GM12878 (cell line): ENCODE results near the gene EDC4. TPM values are rescaled to one million over a fixed set of nuclear protein-coding genes. Genes with fewer than 3 reads are reported as not detected.
A peak's percentile ranks its signal among the peaks of the same experiment; 100 is the strongest.

Experiments
- ATAC-seq: fragments of 200-7000 bp; cut with Tn5 transposase; 3 replicates; pipeline ENCODE4 v1.9.1; 2020; ENCODE audit warnings: mild to moderate bottlenecking, moderate library complexity
- BruUV-seq: library from RNA; stranded (reverse); fragments of 400-500 nt; replicated peaks from 2 replicates; lab custom pipeline; 2021; lab: Mats Ljungman, UMichigan
- CTCF ChIA-PET: fragments of 300-600 bp; sonication (Branson Sonifier 250); formaldehyde crosslinking; extraction: SDS; loops from one replicate; lab custom pipeline; 2021; ENCODE audit warnings: inconsistent platforms; lab: Yijun Ruan, JAX
- POLR2A ChIA-PET: fragments of 350-600 bp; formaldehyde crosslinking; extraction: SDS; loops from one replicate; lab custom pipeline; 2021; ENCODE audit warnings: inconsistent platforms; lab: Charles Lee
- RAD21 ChIA-PET: fragments of 300-600 bp; sonication (Branson Sonifier 250); formaldehyde crosslinking; loops from one replicate; lab custom pipeline; 2023; ENCODE audit warnings: antibody characterized with exemption; ENCODE audit not compliant: unreplicated experiment; lab: Charles Lee
- SMC1A ChIA-PET: fragments of 300-600 bp; sonication (Branson Sonifier 250); formaldehyde crosslinking; loops from one replicate; lab custom pipeline; 2023; ENCODE audit not compliant: unreplicated experiment, uncharacterized antibody; lab: Charles Lee
- DNase-seq: peaks from one replicate; pipeline ENCODE4 v3.0.0-alpha.2; 2011; ENCODE audit warnings: low read depth, low spot score
- FAIRE-seq: peaks from 3 replicates; lab custom pipeline; 2011; peaks lifted over from hg19 to GRCh38; lab: Jason Lieb, UNC
- H2AFZ ChIP-seq: 2 replicates; pipeline ENCODE4 v1.6.0; 2011; ENCODE audit warnings: low read depth, low read length, control low read depth; ENCODE audit not compliant: control insufficient read depth
- H3K27ac ChIP-seq: 2 replicates; pipeline ENCODE4 v1.5.1; 2011; ENCODE audit warnings: control low read depth; ENCODE audit not compliant: control insufficient read depth, insufficient read depth
- H3K27me3 ChIP-seq, 2 experiments: replicated peaks in 1 of 2; 2 replicates each; pipeline versions ENCODE4 v1.6.0 to v1.6.1; 2011; ENCODE audit warnings: low read length in 1 of 2; ENCODE audit not compliant: control insufficient read depth in 2 of 2, insufficient read depth in 2 of 2
- H3K36me3 ChIP-seq, 2 experiments: 2 replicates each; pipeline ENCODE4 v1.5.1; 2011; ENCODE audit warnings: low read length in 1 of 2; ENCODE audit not compliant: control insufficient read depth in 2 of 2, insufficient read depth in 2 of 2
- H3K4me1 ChIP-seq: 2 replicates; pipeline ENCODE4 v1.6.1; 2011; ENCODE audit warnings: mild to moderate bottlenecking, low read length, moderate library complexity, mixed read lengths; ENCODE audit not compliant: control insufficient read depth, insufficient read depth
- H3K4me2 ChIP-seq: 2 replicates; pipeline ENCODE4 v1.6.0; 2011; ENCODE audit warnings: control low read depth; ENCODE audit not compliant: control insufficient read depth, insufficient read depth
- H3K4me3 ChIP-seq: fragments of 200-600 bp; sonication (generic); 2 replicates; pipeline ENCODE4 v1.5.1; 2016
- H3K79me2 ChIP-seq: 2 replicates; pipeline ENCODE4 v1.6.0; 2011; ENCODE audit warnings: low read length; ENCODE audit not compliant: control insufficient read depth, insufficient read depth
- H3K9ac ChIP-seq: 2 replicates; pipeline ENCODE4 v1.8.0; 2011; ENCODE audit warnings: low read length, control low read depth, mixed read lengths; ENCODE audit not compliant: control insufficient read depth, insufficient read depth
- H3K9me3 ChIP-seq: replicated peaks from 3 replicates; pipeline ENCODE4 v1.5.1; 2011; ENCODE audit warnings: mild to moderate bottlenecking, low read length; ENCODE audit not compliant: control insufficient read depth, insufficient read depth
- H4K20me1 ChIP-seq: 2 replicates; pipeline ENCODE4 v1.6.0; 2011; ENCODE audit not compliant: control insufficient read depth, insufficient read depth
- BHLHE40 ChIP-seq, 2 experiments: fragments of 450-650 bp in 1 of 2; IDR thresholded peaks; 2 replicates each; pipeline ENCODE4 v1.6.1; 2011 to 2017; ENCODE audit warnings: low read depth in 2 of 2, borderline replicate concordance in 1 of 2, improper control_type of control experiment in 1 of 2, low read length in 1 of 2, mild to moderate bottlenecking in 1 of 2
- FOXM1 ChIP-seq: IDR thresholded peaks from 2 replicates; pipeline ENCODE4 v1.6.1; 2012; ENCODE audit warnings: low read depth, mild to moderate bottlenecking, inconsistent platforms, low read length, moderate library complexity
- HDAC6 ChIP-seq: fragments of 200-600 bp; sonication (generic); IDR thresholded peaks from one replicate; pipeline ENCODE4 v1.8.0; 2017; ENCODE audit warnings: antibody characterized with exemption; ENCODE audit not compliant: unreplicated experiment
- KAT2A ChIP-seq: conservative IDR thresholded peaks from 2 replicates; pipeline ENCODE4 v1.6.1; 2011; ENCODE audit warnings: low read depth, low read length; ENCODE audit not compliant: control insufficient read depth
- MXI1 ChIP-seq: fragments of 150-350 bp; IDR thresholded peaks from 2 replicates; pipeline ENCODE4 v1.6.1; 2011; ENCODE audit warnings: low read depth, mild to moderate bottlenecking, inconsistent platforms, low read length, improper control_type of control experiment
- PAX5 ChIP-seq: IDR thresholded peaks from 2 replicates; pipeline ENCODE4 v1.6.1; 2011; ENCODE audit warnings: low read depth, low read length, borderline replicate concordance
- POLR2A ChIP-seq: IDR thresholded peaks from 2 replicates; pipeline ENCODE4 v1.6.1; 2011; ENCODE audit warnings: low read depth, mild to moderate bottlenecking, low read length
- RELB ChIP-seq: fragments of 450-650 bp; IDR thresholded peaks from 2 replicates; pipeline ENCODE4 v1.6.1; 2017; ENCODE audit warnings: low read depth, mild to moderate bottlenecking, moderate library complexity
- SIX5 ChIP-seq: IDR thresholded peaks from 2 replicates; pipeline ENCODE4 v1.6.1; 2011; ENCODE audit warnings: mild to moderate bottlenecking, low read depth, low read length, moderate library complexity; ENCODE audit not compliant: severe bottlenecking
- TCF3 ChIP-seq: IDR thresholded peaks from 2 replicates; pipeline ENCODE4 v1.6.1; 2012; ENCODE audit warnings: low read depth, mild to moderate bottlenecking, low read length, borderline replicate concordance; ENCODE audit not compliant: insufficient read depth
- USF2 ChIP-seq: IDR thresholded peaks from 2 replicates; pipeline ENCODE4 v1.6.1; 2011; ENCODE audit warnings: low read depth, low read length, improper control_type of control experiment, borderline replicate concordance
- WGBS: methylation state at CpG from one replicate; pipeline ENCODE4 v1.1.6; 2016; ENCODE audit warnings: low lambda C conversion rate; ENCODE audit not compliant: insufficient replicate concordance, insufficient coverage; ENCODE audit errors: missing lambda C conversion rate; 5-methylcytosine and 5-hydroxymethylcytosine counted together
- in situ Hi-C: fragments of 300-500 bp; cut with MboI; formaldehyde crosslinking; loops from 9 replicates; pipeline ENCODE4 v1.14.3; 2018; ENCODE audit warnings: mixed read lengths
- intact Hi-C: fragments of 100-400 bp; cut with micrococcal nuclease; formaldehyde crosslinking; loops from one replicate; pipeline ENCODE4 v1.14.2; 2022; ENCODE audit not compliant: unreplicated experiment
- polyA plus RNA-seq, 11 experiments: library from polyadenylated mRNA; depleted of rRNA in 4 of 11; unstranded in 6 of 11; stranded (reverse) in 5 of 11; fragments of >200 nt; fragmentation: Nextera tagmentation in 4 of 11; fragmentation: Illumina TruSeq in 1 of 11; extraction: Ambion mirVana in 4 of 11; extraction: Trizol in 1 of 11; gene quantifications; 1 replicate in 1 of 11; 2 replicates in 10 of 11; pipeline versions ENCODE4 v1.2.1 to v1.2.3, GENCODE V29; 2011 to 2016; ENCODE audit warnings: inconsistent platforms in 2 of 11, missing spikeins in 2 of 11, low read depth in 1 of 11
- total RNA-seq, 4 experiments: library from RNA; depleted of rRNA in 3 of 4; stranded (reverse); fragments of >200 nt in 3 of 4; fragmentation: Illumina TruSeq in 1 of 4; extraction: Trizol in 1 of 4; gene quantifications; 2 replicates each; pipeline versions ENCODE4 v1.2.1 to v1.2.3, GENCODE V29; 2013 to 2021

EDC4 gene
- total and polyA plus RNA-seq, 10 of the 15 experiments (the other 5 are each of a cell fraction or from before 2014, with no cell fraction given) = 1.2 to 86.0 (median 53.4) TPM

- Histone ChIP-seq H3K4me3 (no peak overlapping the region), H3K79me2 (no peaks in the 10 kb centered on the region), H3K27ac (no peak overlapping the region), H3K27me3 (no peaks in the 10 kb centered on the region), H3K4me1 (no peaks in the 10 kb centered on the region; the same call in 1 of the 2 replicates), H3K36me3 (peaks cover 0 to 11% of the 10 kb centered on the region in 2 experiments; a peak in 2 of 4 replicates), H3K9me3 (no peaks in the 10 kb centered on the region), H4K20me1 (no peaks in the 10 kb centered on the region), H3K9ac (no peak overlapping the region), H2AFZ (no peak overlapping the region), H3K4me2 (no peak overlapping the region)
- ATAC-seq (no peak), FAIRE-seq (no peak), DNase-seq (no peak)
- WGBS = 98% methylated on average over 10 of the region's 10 CpGs
- ChIA-PET RAD21 (interaction anchor here (0.6 to 1.0 kb wide), 2 partner anchors 9 to 253 kb away, joined by 3 read pairs; no protein-coding TSS in a partner anchor), POLR2A (interaction anchor here (0.6 kb wide), 1 partner anchor 76 kb away, joined by 4 read pairs; no protein-coding TSS in a partner anchor), SMC1A (interaction anchor here (0.6 to 1.1 kb wide), 3 partner anchors 30 to 122 kb away, joined by 3 to 4 read pairs (median 4); no protein-coding TSS in a partner anchor), CTCF (interaction anchor here (0.6 to 2.2 kb wide), 7 partner anchors 17 to 404 kb away, joined by 3 to 11 read pairs (median 3); no protein-coding TSS in a partner anchor)
- no peak for TF ChIP-seq FOXM1
- TF ChIP-seq POLR2A = 0 out of 2 replicates have a peak, but pooled peaks have one; percentile 17
- in situ Hi-C loops (no loop called here), intact Hi-C loops (loop anchor here (10.0 kb wide), 1 partner anchor 400 kb away; the partner anchor contains the start of gene RIPOR1)
- no TSS peak for BruUV-seq
These were observed 51.5 kb downstream of the EDC4 start for GRCh38 chr16:67924140-67924906.

GRCh38 chr16:67926181-67926750, 53.4 kb downstream of the EDC4 start:
- no TSS peak for BruUV-seq
- intact Hi-C loops = loop anchor here (5.0 to 10.0 kb wide), 2 partner anchors 34 to 401 kb away; partner anchors contain the start of genes PSKH1 and RIPOR1
- ChIA-PET RAD21 (interaction anchor here (1.0 to 1.1 kb wide), 2 partner anchors 42 to 110 kb away, joined by 3 to 5 read pairs; no protein-coding TSS in a partner anchor), POLR2A (interaction anchor here (0.9 kb wide), 1 partner anchor 15 kb away, joined by 3 read pairs; no protein-coding TSS in a partner anchor), CTCF (interaction anchor here (0.8 to 2.2 kb wide), 5 partner anchors 9 to 262 kb away, joined by 3 to 11 read pairs (median 5); no protein-coding TSS in a partner anchor), SMC1A (interaction anchor here (0.6 to 1.3 kb wide), 2 partner anchors 9 to 38 kb away, joined by 3 read pairs; no protein-coding TSS in a partner anchor)
- Histone ChIP-seq H4K20me1 (no peaks in the 10 kb centered on the region), H3K4me3 (no peak overlapping the region), H3K4me2 (no peak overlapping the region), H3K4me1 (no peaks in the 10 kb centered on the region; the same call in 1 of the 2 replicates), H3K27me3 (no peaks in the 10 kb centered on the region), H3K36me3 (peaks cover 0 to 16% of the 10 kb centered on the region in 2 experiments; a peak in 2 of 4 replicates), H3K27ac (no peak overlapping the region), H3K9me3 (no peaks in the 10 kb centered on the region), H3K9ac (no peak overlapping the region), H2AFZ (no peak overlapping the region), H3K79me2 (no peaks in the 10 kb centered on the region)
- DNase-seq (no peak), ATAC-seq (peak; percentile 24), FAIRE-seq (no peak)
- in situ Hi-C loops = loop anchor here (5.0 kb wide), 2 partner anchors 109 to 249 kb away; no protein-coding TSS in a partner anchor
- WGBS = 29% methylated on average over 13 of the region's 13 CpGs
- TF ChIP-seq USF2 (no peak), TCF3 (no peak), KAT2A (no peak), SIX5 (no peak), HDAC6 (no peak), MXI1 (no peak), BHLHE40 (IDR thresholded peaks at IDR 0.05; ENCODE audit: borderline replicate concordance in 1 of 2, low read depth in 2 of 2, low read length in 1 of 2) (no peak), PAX5 (no peak), RELB (no peak)
